Activated CD8-positive, alpha-beta memory T cell treated with anti-CD3 and anti-CD28 coated beads, Interleukin-2, amount 50 U/mL, for 4 hours (primary cell): ENCODE data around the gene ABCA9.

Experiments
- DNase-seq: peaks from one replicate; pipeline ENCODE4 v3.0.0-alpha.2; 2020

The ABCA9 gene

DNA sequence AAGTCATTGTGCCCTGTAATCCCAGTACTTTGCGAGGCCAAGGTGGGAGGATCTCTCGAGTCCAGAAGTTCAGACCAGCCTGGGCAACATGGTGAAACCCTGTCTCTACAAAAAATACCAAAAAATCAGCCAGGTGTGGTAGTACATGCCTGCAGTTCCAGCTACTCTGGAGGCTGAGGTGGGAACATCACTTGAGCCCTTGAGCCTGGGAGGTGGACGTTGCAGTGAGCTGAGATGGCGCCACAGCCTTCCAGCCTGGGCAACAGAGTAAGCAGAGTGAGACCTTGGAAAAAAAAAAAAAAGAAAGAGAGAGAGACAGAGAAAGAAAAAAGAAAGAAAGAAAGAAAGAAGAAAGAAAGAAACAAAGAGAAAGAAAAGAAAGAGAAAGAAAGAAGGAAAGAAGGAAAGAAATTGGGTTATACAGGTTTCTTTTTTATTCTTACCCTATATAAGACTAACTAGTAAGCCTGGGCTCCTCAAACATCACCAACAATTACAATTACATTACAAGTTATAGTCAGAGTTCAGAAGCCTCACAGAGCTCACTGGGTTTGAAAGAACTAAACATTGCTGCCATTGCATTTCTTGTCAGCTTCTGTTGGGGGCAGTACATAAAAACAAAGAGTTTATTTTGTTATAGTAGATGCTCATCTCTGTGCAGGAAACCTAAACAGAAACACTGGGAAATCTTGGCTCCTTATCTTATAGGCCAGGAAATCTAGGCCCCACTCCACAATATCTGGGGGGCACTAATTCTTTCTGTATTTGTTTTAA, 6.7 kb upstream of the ABCA9 start:
- DNase-seq, result no peak

DNA sequence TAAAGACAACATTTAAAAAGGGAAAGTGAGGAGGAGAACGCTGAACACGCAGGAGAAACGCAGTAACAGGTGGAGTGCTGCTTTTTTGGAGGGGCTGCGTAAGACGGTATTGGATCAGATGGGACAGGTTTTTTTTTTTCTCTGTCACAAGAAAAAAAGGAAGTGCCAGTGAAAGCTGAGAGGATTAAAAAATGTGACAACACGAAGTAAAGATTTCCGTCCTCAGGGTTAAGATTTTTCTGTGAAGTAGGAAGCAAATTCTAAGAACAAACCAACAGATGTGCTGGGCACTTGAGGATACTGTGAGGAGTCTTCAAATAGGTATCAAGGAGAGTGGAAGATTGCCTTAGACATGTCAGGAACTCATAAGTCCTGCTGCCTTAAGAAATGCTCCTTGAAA, 5.8 kb upstream of the ABCA9 start:
- DNase-seq, result no peak

DNA sequence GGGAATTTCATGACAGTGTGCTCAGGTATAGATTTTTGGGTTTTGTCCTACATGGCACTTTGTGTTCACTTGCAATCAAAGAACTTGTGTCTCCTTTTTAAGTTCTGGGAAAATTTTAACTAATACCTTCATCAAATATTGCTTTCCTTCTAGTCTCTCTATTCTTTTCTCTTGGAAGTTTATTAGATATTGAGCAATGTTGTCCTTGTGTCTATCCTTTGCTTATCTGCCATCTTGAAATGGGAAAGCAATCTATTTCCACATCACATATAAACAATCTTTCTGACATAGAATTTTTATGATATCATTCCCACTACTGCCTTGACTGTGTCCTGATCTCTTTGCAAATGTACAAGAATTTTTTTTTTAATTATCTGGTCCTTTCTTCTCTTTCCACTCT, 4.4 kb upstream of the ABCA9 start:
- no peak for DNase-seq

DNA sequence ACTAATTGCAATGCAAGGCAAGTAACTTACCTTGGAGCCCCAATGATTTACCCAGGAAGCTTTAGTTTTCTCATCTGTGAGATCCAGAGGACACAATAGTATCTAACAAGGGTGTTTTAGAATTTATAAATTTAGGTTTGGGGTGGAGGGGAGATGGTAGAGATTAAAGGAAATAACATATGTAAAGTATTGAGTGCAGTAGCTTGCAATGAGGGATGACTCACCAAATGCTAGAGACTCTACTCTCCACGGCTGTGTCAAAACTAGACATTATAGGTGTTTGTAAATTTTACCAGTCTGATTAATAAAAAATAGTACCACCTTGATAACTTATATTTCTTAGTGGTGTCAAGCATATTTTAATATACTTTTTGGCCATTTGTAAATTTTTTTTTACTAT, 3.7 kb upstream of the ABCA9 start:
- DNase-seq, result no peak

DNA sequence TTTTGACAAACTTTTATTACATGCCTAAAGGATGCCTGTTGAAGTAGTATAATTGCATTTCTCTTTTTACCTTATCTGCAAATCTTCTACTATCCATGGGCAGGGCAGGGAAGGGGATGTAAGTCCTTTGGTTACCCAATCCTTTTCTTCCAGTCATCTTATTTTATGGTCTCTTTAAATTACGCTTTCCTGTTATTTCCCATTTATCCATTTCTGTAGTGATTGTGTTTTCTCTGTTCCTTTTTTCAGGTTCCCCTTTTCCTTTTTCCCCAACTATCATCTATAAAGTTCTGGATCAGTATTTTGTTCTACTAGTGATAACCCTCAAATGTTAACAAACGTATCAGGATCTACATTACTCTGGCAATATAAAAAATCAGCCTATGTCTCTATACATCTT, 3.3 kb upstream of the ABCA9 start:
- no peak for DNase-seq

DNA sequence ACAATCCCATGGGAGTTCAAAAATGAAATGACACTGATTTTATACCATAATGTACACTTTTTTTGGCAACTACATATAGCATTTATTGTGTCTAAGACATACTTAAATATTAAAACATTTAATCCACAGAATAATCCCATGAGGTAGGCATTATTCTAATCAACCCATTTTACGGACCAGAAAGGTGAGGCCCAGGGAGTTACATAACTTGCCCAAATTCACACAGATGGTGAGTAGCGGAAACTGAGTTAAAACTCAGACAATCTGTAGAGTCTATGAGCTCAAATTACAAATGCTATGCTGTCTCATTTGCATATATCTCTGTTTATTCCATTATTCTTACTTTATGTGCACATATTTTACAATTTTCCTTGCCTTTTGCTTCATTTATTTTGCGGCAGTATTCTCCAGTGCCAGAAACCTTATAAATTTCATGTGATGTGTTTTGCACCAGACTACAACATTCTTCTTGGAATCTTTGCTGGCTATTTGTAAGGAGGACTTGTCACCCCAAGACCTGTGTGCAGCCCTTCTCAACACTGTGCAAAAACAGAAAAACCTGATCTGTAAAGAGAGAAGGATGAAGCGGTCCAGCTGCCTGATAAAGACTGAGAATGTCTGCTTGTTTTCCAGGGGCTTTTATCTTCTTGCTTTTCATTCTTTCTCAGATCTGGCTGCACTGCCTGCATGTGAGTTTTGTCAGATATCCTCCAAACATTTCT, 2.3 kb upstream of the ABCA9 start:
- no peak for DNase-seq

DNA sequence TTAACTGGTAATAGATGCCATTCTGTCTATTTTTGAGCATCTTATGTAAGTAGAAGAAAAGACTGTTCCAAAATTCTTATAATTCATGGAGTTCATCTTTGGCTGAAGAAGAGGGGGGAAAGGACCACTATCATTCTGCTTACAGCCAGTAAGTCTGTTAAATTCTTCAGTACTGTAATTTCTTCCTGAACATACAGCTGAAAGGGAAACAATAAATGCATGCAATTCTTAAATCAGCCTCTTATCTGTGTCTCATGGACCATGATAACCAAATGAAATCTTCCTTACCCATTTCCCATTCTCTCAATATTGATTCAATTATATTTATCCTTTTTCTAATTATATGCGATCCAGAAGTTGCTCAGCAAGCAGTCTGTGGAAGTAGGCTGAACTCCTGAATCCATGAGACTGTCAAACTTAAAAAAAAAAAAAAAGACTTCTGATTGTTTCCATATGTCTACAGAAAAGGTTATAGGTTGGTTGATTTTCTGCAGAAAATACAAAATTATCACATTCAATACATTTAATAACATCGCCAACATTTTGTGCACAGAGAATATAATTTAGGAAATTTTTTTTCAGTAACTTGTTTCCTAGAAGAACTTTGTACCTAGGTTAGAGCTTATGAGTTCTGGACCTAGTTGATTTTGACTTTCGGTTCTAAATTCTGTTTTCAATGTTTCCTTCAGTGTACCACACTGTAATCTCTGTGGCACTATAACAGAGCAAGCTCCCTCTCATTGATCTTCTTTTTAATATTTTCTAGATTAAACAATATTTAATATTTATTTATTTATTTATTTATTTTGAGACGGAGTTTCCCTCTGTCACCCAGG, 1.2 kb upstream of the ABCA9 start:
- no peak for DNase-seq

DNA sequence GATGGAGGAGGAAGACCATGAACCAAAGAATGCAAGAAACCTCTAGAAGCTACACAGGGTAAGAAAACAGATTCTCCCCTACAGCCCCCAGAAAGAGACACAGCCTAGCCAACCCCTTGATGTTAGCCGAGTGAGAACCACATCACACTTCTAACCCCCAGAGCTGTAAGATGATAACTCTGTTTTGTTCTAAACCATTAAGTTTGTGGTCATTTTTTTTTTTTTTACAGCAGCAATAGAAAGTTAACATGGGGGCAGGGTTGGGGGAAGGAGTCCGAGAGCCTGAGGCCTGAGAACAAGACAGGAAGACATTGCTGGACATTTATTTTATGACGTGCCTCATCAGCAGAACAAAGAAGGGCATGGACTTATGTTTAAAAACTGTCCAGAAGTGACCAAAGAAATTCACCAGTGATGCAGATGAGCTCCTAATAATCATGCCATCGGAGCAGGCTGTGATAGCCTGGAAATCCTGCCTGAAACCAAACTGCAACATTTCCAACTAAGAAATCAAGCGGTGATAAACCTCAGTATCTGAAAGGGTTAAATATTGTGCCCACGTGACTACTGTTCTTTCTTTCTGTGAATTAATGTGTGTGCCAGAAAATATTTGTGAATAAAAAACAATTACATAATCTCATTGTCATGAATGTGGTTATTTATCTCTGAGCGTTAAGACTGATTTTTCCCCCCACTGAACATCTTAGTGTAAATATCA, 1.1 kb downstream of the ABCA9 start:
- DNase-seq, result no peak

DNA sequence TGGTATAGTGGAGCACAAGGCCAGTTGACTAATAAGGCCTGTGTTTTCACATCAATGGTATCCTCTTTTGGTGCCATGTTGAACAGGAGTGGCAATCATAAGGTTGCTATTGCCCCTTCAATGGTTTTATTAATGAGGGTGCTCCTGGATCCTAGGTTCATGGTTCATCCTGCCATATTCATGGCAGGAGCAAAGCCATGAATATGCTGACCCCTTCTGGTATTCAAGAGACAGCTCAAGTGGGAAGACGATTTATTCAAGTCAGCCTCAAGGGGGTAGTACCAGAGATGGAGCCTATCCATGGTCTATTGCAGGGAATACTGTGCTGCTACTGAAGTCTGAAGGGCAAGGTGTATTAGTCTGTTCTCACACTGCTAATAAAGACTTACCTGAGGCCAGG, 2.6 kb downstream of the ABCA9 start:
- DNase-seq, result no peak

DNA sequence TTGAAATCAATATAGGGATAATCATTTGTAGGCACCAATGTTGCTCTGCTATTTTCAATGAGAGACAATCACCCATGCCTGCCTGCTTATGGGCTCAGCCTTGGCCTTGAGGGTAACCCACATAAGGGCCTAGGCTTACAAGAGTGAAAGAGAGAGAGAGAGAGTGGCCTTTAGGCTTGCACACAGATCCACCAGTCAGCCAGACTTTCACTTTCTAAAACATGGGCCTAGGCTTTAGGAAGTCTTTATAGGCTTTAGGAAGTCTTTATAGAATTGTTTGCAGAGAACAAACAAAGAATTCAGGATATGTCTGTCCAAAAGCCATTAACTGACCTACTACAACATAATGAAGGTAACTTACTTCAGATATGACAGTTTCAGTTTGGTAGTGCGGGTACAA, 3.4 kb downstream of the ABCA9 start:
- DNase-seq, result no peak

DNA sequence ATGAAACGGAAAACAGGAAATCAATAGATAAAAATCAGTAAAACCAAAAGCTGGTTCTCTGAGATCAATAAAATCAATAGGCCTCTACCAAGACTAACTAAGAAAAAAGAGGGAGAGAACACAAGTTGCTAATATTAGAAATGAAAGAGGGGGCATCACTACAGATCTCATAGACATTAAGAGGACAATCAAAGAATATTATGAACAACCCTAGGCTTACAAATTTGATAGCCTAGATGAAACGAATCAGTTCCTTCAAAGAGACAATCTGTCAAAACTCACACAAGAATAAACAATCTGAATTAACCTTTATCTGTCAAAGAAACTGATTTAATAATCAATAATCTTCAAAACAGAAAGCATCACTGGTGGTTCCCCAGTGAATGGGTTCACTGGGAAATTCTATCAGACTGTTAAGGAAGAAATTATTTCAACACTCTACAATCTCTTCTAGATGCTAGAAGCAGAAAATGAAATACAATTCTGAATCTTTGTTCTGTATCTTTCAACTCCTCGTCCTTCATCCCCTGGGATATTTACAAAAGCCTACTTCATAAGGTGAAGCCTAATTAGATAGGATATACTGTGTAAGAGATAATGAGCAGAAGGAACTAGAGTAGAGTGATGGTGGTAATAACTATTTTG, 4.4 kb downstream of the ABCA9 start:
- DNase-seq, result no peak

DNA sequence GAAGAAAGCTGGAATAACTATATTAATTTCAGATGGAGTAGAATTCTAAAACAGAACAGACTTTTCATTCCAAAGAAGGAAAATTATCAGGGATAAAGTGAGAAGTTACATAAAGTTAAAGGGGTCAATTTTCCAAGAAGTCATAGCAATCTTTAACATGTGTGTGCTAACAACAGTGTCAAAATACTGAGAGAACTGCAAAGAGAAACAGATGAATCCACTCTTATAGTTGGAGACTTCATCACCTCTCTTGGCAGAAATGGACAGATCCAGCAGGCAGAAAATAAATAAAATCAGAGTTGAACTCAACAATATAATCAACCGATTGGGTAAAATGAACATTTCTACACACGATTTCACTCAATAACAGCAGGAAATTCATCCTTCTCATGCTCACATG, 5.4 kb downstream of the ABCA9 start:
- DNase-seq, result no peak

DNA sequence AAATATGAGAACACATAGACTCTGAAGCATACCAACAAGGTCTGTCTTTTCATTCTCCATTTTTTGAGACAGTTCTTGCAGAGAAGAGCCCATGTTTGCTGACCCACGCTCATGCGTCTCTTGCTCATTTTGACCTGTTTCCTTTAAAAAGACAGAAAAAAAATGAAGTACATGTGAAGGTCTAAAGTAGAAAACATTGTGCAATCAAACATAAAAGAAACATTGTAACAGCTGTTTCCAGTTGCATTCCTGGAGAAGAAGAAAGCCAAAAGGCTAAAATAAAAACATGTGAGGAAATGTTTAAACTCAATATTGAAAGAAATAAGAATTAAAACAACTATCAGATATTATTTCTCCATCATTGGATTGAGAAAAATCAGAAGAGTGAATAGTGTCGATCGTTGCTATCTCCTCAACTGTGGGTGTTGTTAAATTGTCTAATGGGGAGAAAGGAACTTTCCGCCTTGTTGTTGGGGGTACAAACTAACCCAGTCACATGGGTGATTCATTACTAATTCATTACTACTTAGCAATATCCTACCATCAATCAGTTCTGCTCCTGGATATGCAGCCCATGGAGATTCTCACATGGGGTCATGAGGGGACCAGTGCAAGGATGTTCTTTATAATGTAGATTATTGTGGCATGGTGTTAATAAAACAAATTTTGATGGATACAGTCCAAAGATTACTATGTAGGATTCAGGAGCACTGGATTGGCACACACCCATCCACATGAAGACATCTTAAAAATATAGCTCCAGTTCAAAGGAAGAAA, 9.5 kb downstream of the ABCA9 start:
- no peak for DNase-seq

DNA sequence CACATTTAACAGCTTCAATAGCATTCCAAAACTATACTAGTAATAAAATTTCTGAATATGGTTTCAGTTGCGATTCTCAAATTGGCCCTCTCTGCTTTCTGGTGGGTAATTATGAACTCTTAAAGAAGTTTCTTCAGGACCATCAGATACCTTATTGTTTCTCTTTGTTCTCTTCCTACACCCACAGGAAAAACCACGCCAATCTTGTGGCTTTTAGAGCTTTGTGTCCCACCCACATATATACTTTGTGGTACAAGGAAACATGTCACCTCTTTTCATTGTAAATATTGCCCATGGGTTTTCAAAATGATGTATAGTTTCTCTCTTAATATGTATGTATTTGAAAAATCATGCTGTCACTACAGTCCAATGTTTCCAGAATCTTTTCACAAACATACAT, 12.1 kb downstream of the ABCA9 start:
- DNase-seq, result no peak

DNA sequence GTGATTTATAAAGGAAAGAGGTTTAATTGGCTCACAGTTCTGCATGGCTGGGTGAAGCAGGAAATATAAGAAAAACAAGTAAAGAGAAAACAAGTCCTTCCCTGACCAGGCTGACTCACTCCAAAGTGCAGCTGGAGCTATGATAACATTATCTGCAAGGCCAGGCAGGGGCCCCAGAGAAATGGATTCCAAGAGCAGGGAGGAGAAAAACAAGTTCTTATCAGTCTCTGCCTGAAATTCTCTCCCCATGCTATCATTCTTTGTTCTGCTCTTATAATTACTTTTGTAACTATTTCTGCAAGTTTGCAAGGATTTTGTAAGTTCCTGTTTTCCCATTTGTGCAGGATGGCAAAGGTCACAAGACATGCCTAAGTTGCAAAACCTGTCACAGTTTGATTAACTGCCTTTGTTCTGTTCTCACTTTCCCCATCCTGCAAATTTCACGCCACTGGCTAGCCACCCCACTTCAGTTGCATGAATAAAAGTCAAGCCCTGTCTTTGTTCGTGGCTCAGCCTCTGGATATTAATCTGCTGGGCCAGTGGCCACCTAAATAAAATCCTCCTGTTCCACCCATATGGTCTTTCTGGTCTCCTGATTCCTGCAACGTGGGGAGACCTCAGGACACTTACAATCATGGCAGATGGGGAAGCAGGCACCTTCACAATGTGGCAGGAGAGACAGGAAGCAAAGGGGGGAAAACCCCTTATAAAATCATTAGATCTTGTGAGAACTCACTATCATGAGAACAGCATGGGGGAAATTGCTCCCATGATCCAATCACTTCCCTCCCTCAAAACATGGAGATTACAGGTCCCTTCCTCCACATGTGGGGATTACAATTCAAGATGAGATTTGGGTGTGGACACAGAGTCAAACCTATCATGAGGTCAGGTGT, 13.1 kb downstream of the ABCA9 start:
- DNase-seq, result no peak

DNA sequence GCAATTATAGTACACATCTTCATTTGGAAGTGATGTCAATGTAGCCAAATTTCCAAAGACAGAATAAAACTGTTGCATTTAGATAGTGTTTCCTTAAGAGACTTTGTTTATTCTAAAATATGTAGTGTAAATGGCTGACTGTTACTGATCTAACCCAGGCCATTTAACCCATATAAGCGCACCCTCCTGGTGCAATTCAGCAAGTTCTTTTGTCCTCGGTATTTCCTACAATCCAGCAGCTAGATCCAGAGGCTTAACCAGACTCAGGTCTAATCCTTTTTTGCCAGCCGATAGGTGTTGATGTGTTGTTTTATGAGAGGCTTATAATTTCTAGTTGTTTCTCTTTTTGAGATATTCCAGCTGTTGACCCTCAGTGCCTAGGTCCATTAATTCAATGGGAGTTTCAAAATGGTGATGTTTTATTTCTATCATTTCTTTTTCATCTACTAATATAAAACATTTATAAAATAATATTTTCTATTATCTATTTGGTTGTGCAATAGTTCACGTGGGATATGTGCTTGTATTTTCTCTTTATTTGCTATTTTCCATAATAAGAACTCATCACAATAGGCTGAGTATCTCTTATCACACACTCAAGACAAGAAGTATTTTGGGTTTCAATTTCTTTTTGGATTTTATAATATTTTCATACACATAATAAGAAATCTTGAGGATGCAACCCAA, 14.5 kb downstream of the ABCA9 start:
- no peak for DNase-seq

DNA sequence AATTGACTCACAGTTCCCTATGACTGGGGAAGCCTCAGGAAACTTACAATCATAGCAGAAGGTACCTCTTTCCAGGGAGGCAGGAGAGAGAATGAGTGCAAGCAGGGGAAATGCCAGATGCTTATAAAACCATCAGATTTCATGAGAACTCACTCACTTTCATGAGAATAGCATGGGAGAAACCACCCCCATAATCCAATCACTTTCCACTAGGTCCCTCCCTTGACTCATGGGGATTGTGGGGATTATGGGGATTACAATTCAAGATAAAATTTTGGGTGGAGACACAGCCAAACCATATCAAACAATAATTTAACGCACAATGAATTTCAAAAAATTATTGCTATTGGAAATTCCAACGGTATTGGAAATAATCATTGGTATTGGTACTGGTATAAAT, 15.1 kb downstream of the ABCA9 start:
- no peak for DNase-seq

DNA sequence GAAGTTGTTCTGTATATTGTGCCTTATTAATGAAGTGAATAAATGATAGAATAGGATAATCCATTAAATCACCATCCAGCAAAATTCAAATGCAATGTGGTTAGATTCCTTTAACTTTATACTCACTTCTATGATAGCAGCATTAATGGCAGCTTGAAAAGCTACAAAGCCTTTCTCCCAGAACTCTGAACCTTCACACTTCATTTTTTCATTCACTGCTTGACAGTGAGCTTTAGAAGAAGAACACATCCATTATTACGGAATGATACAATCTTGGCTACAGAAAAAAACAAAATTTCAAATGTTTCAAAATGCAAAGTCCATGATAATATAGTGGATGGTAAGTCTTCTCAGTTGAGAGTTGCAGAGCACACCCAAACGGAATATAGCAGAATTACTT, 16.4 kb downstream of the ABCA9 start:
- DNase-seq, result no peak

DNA sequence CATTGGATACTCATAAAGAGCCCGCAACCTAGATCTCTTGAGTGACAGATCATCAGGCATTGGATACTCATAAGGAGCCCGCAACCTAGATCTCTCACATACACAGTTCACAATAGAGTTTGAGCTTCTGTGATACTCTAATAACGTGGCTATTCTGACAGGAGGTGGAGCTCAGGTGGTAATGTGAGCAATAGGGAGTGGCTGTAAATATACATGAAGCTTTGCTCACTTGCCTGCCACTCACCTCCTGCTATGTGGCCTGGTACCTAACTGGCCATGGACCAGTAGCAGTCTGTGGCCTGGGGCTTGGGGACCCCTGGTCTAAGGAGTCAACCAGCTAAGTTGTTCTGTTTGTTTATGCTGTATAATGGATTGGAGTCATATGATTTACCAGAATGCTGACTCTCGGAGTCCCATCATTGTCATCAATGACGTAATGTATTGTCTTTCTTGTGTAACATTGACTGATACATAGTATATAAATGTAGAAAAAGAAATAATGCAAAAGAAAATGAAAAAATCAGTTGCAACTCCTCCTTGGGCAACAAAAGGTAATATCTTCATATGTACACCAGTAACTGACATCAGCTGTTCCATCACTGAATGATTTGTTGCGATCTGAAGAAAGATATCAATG, 17.5 kb downstream of the ABCA9 start:
- DNase-seq, result no peak

DNA sequence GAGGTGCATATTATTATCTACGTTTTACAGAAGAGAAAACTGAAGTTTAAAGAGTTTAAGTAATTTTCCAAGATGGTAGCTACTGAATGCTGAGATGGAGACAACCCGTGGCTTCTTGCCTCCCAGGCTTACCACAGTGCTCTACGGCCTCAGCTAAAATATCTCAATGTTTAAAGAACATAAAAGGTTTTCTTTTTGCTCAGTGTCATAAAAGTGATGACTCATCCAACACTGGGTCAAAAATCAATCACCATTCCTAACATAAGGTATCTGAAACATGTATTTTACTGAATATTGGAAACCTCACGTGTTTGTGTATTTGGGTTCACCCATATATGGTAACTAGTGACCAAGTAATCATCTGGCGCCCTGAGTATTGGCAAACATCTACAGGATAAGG, 18.4 kb downstream of the ABCA9 start:
- no peak for DNase-seq
